Fibroblast of the aortic adventitia (primary cell): ENCODE measurements around the gene ART3. TPM values are rescaled to one million over a fixed set of nuclear protein-coding genes. Genes with fewer than 3 reads are reported as not detected.

Experiments used
- DNase-seq: peaks from one replicate; pipeline ENCODE4 v3.0.0-alpha.2; 2010; ENCODE audit warnings: low read depth
- H3K4me3 ChIP-seq: 2 replicates; pipeline ENCODE4 v1.5.1; 2011; ENCODE audit warnings: low read depth, mild to moderate bottlenecking, control low read depth, low read length, moderate library complexity
- CTCF ChIP-seq: IDR thresholded peaks from 2 replicates; pipeline ENCODE4 v1.5.1; 2011; ENCODE audit warnings: mild to moderate bottlenecking, low read length, control low read depth, inconsistent platforms; ENCODE audit not compliant: insufficient read depth
- total RNA-seq: library from RNA; depleted of rRNA; stranded (reverse); fragments of >200 nt; gene quantifications from 2 replicates; pipeline ENCODE4 v1.2.3, GENCODE V29; 2012; ENCODE audit warnings: low replicate concordance

ART3 gene
- total RNA-seq, 1 donor, result not detected

- H3K4me3 ChIP-seq, result no peak overlapping the region
- no peak for DNase-seq
- no peak for TF ChIP-seq CTCF
These were observed 21.1 kb downstream of the ART3 start for GRCh38 chr4:76095568-76095967.

GRCh38 chr4:76096076-76096475 is 21.6 kb downstream of the ART3 start:
- H3K4me3 ChIP-seq, result no peak overlapping the region
- no peak for DNase-seq
- no peak for TF ChIP-seq CTCF

- TF ChIP-seq CTCF, result no peak
- H3K4me3 ChIP-seq, result no peak overlapping the region
- DNase-seq, result no peak
These were observed 31.1 kb downstream of the ART3 start for GRCh38 chr4:76105652-76106051.

- TF ChIP-seq CTCF, result no peak
- DNase-seq, result no peak
- no peak overlapping the region for H3K4me3 ChIP-seq
These were observed 31.9 kb downstream of the ART3 start for GRCh38 chr4:76106442-76106841.

- TF ChIP-seq CTCF, result no peak
- DNase-seq, result no peak
These were observed 34.1 kb downstream of the ART3 start for GRCh38 chr4:76108467-76109181.

GRCh38 chr4:76116821-76117220 is 42.3 kb downstream of the ART3 start:
- no peak overlapping the region for H3K4me3 ChIP-seq
- DNase-seq, result no peak
- TF ChIP-seq CTCF, result no peak

More at GRCh38 chr4:76108467-76109181, 34.1 kb downstream of the ART3 start:
- no peak overlapping the region for H3K4me3 ChIP-seq

- no peak for TF ChIP-seq CTCF
- no peak for DNase-seq
- no peak overlapping the region for H3K4me3 ChIP-seq
These were observed 43.0 kb downstream of the ART3 start for GRCh38 chr4:76117536-76117935.
